HFF-Myc (cell line): ENCODE results near the gene CLIC3.
A peak's percentile ranks its signal among the peaks of the same experiment; 100 is the strongest.

Experiments used
- DNase-seq: peaks from one replicate; pipeline ENCODE4 v3.0.0-alpha.2; 2011; ENCODE audit warnings: low read depth; ENCODE audit errors: extremely low read depth
- H3K4me3 ChIP-seq: replicated peaks from 2 replicates; pipeline ENCODE4 v1.5.1; 2011; ENCODE audit warnings: low read depth, mild to moderate bottlenecking, control low read depth, low read length
- TF ChIP-seq, protein P1 (sequence below): IDR thresholded peaks from 2 replicates; pipeline ENCODE4 v1.5.1; 2012; ENCODE audit warnings: mild to moderate bottlenecking, low read depth, low read length, control low read depth; ENCODE audit errors: missing control alignments

CLIC3 gene, protein sequence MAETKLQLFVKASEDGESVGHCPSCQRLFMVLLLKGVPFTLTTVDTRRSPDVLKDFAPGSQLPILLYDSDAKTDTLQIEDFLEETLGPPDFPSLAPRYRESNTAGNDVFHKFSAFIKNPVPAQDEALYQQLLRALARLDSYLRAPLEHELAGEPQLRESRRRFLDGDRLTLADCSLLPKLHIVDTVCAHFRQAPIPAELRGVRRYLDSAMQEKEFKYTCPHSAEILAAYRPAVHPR

DNA sequence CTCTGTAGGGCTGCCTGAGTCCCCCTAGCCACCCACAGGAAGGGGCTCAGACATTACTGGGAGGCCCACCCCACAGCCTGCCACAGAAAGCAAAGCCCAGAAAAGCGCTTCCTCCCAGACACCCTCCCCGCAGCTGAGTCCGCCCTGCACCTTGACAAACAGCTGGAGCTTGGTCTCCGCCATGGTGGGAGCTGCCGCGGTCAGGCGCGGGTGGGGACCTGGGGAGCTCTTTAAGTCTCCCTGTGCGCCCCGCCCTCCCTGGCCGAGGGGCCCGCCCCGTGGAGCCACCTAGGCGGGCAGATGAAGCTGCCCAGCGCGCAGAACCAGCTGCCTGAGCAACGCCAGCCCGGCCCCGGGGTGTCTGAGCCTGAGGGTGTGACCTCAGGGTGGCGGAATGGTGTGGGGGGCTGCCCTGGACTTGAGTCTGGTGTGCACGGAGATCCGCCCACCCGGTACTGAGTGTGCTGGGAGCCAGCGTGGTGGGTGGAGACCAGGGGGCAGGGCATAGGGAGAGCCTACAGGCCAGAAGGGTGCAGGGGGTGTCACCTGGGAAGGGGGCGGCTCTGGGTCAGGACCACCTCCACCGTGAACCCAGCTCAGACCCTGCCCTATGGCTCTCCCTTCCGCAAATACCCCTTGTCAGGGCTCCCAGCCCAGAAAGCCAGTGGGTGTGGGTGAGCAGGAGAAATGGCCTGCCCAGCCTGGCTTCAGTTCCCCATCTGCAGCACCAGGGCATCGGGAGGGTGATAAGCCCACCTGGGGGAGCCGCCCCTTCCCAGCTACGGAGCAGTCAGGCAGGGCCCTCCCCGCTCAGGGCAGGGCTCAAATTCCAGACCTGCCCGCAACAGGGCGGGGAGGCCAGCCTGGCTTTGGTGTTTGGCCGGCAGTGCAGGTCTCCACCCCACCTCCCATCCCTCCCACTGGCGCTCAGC, at the start of gene CLIC3:
TSS of gene CLIC3 (minus strand) at position 208 of the 932 bp plus-strand sequence. CDS start at position 183, 25 bp downstream.
- no peak within 1 kb of the TSS for H3K4me3 ChIP-seq
- TF ChIP-seq, protein P1, sequence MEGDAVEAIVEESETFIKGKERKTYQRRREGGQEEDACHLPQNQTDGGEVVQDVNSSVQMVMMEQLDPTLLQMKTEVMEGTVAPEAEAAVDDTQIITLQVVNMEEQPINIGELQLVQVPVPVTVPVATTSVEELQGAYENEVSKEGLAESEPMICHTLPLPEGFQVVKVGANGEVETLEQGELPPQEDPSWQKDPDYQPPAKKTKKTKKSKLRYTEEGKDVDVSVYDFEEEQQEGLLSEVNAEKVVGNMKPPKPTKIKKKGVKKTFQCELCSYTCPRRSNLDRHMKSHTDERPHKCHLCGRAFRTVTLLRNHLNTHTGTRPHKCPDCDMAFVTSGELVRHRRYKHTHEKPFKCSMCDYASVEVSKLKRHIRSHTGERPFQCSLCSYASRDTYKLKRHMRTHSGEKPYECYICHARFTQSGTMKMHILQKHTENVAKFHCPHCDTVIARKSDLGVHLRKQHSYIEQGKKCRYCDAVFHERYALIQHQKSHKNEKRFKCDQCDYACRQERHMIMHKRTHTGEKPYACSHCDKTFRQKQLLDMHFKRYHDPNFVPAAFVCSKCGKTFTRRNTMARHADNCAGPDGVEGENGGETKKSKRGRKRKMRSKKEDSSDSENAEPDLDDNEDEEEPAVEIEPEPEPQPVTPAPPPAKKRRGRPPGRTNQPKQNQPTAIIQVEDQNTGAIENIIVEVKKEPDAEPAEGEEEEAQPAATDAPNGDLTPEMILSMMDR = no peak
- DNase-seq = no peak

DNA sequence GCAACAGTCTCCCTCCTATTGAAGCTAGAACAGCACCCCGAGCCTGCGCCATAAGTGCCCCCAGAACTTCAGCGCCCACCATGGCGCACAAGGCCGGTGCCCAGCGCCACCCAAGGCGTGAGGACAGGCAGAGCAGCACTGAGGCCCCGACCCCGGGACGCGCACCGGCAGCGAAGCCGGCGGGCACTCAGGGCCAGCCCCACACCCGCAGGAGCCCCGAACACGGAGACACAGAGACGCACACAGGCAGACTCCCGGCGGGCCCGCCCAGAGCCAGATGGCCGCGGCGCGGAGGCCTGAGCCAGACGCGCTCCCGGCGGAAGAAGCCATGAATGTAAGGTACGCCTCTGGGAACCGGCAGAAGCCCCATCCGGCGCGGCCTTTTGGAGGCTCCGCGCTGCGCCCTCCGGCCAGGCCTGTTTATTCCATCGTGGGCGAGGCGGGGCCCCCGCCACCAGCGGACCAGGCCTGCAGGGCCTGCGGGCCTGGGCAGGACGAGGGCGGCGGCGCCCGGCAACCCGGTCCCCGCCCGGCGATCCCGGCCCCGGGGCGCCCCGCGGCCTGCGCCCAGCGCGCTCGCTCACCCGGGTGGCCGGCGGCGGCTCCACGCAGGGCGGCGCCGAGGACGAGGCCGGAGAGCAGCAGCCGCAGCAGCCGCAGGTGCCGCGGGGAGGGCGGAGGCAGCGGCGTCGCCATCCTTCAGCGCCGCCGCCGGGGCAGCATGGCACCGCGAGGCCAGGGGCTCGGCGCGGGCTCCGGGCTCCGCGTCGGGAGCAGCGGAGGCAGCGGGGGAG, 49.1 kb upstream of the CLIC3 start:
- no peak for DNase-seq
- TF ChIP-seq, protein P1 = no peak
- peak overlapping the region; percentile 74 for H3K4me3 ChIP-seq

DNA sequence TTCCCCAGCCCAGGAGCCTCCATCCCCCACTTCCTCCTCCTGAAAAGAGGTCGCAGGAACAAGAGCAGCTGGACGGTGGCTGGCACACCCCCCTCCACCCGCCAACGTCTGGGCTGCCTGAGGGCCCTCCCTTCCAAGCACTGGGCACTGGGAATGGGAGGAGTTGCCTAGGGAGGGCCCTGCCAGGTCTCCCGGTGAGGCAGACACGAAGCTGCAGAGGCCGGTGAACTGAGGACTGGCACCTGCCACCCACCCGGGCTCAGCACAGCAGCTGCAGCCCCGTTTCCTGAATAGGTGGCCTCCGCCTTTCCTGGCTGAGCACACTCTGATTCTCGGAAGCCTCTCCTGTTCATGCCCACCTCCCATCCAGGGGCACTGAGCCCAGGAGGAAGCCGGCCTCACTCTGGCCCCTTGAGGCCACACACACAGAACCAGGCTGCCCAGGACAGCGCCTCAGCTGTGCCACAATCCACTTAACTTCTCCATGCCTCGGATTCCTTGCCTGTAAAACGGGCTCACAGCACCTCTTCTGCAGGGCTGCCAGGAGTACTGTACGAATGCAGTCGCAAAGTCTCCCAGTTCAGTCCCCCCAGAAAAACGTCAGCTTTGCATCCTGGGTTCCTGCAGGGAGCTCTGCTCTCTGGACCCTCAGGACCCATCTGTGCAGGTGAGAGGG, 48.3 kb upstream of the CLIC3 start:
- no peak for DNase-seq
- H3K4me3 ChIP-seq = peak overlapping the region; percentile 74

DNA sequence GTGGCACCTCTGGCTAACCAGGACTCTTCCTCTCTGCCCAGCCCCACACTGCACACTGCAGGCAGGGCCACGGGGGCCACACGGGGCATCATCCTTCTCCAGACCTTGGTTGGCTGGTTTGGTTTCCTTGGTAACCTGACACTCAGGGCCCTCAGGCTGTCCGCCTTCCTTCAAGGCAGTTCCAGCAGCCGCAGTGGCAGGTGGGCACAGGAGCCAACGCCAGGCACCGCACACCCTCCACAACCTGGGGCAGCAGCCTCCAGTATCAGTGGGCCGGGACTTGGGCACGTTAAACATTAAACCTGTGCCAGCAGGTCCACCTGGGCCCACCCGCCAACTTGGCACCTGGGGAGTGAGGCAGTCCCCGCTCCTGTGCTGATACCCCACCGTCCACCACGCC, 47.7 kb upstream of the CLIC3 start:
- peak overlapping the region; percentile 74 for H3K4me3 ChIP-seq
- no peak for DNase-seq
- TF ChIP-seq, protein P1 = no peak

More for the DNA sequence above, 48.3 kb upstream of the CLIC3 start:
- TF ChIP-seq, protein P1 = no peak

DNA sequence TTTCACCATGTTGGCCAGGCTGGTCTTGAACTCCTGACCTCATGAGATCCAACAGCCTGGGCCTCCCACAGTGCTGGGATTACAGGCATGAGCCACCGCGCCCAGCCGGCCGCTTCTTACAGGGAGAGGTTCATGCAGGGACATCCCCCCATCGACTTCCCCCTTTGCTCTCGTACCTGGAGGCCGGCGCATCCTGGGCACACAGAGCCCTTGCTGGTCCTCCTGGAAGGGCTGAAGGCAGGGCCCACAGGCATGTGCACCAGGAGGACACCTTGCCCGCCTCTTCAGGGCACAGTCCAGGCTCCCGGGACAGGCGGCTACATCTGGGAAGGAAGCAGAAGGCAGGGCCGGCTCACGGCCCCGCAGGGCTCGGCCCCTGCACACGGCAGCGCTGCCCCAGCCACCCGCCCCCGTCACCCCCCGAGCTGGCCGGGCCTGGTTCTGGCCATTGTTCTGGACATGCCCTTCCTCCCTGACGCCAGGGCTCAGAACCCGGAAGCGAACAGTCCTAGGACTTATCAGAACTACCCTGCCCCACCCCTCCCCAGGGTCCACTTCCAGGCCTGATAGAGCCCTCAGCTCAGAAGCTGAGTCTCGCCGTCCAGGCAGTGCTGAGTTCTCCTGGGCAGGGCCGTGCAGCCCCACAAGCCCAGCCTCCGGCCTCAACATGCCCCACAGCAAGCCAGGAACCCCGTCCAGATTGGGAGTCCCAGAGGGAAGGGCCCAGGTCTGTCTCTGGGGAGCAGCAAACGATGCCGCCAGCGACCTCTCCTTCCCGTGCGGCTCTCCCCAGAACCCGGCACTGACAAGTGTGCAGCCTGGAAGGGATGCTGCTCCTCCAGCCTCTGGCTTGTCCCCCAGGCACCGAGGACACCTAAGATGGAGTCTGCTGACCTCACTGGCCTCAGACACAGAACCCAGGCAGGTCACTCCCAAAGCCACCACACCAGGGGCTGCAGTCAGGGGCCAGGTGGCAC, 46.7 kb upstream of the CLIC3 start:
- TF ChIP-seq, protein P1 = no peak
- 0 out of 2 replicates have a peak overlapping the region, but pooled peaks have one; percentile 74 for H3K4me3 ChIP-seq
- DNase-seq = no peak
